Measurements from ENCODE around the gene ARHGEF40.
A peak's percentile ranks its signal among the peaks of the same experiment; 100 is the strongest.

The ARHGEF40 gene

GRCh38 chr14:21084396-21084795, 14.3 kb downstream of the ARHGEF40 start:
- DNase-seq, result no peak

- no peak for DNase-seq
Measured at GRCh38 chr14:21084998-21085853, 15.1 kb downstream of the ARHGEF40 start.

GRCh38 chr14:21086908-21087293, 16.8 kb downstream of the ARHGEF40 start:
- DNase-seq, result no peak

- DNase-seq, result peak; percentile 48
Measured at GRCh38 chr14:21087294-21088091, 17.4 kb downstream of the ARHGEF40 start.

GRCh38 chr14:21088687-21089086, 18.6 kb downstream of the ARHGEF40 start:
- no peak for DNase-seq

GRCh38 chr14:21089271-21089670, 19.2 kb downstream of the ARHGEF40 start:
- no peak for DNase-seq

GRCh38 chr14:21089877-21090193, 19.7 kb downstream of the ARHGEF40 start:
- no peak for DNase-seq

- peak; percentile 36 for DNase-seq
Measured at GRCh38 chr14:21090194-21090939, 20.3 kb downstream of the ARHGEF40 start.

- DNase-seq, result no peak
Measured at GRCh38 chr14:21090940-21091663, 21.0 kb downstream of the ARHGEF40 start.

- no peak for DNase-seq
Measured at GRCh38 chr14:21091821-21092272, 21.7 kb downstream of the ARHGEF40 start.

GRCh38 chr14:21092273-21093011, 22.3 kb downstream of the ARHGEF40 start:
- peak; percentile 74 for DNase-seq

- DNase-seq, result no peak
Measured at GRCh38 chr14:21093018-21093417, 22.9 kb downstream of the ARHGEF40 start.

GRCh38 chr14:21093769-21094681, 23.9 kb downstream of the ARHGEF40 start:
- peak; percentile 98 for DNase-seq

GRCh38 chr14:21095430-21096205, 25.5 kb downstream of the ARHGEF40 start:
- DNase-seq, result peak; percentile 84

GRCh38 chr14:21096438-21096837, 26.3 kb downstream of the ARHGEF40 start:
- DNase-seq, result peak; percentile 56

- DNase-seq, result peak; percentile 53
Measured at GRCh38 chr14:21096978-21097635, 27.0 kb downstream of the ARHGEF40 start.

- DNase-seq, result peak; percentile 63
Measured at GRCh38 chr14:21097636-21098075, 27.6 kb downstream of the ARHGEF40 start.

GRCh38 chr14:21098076-21098891, 28.2 kb downstream of the ARHGEF40 start, which contains the start of gene ZNF219:
TSS of gene ZNF219 (minus strand) at chr14:21098655. CDS start at chr14:21093591, 5,064 bp downstream.
- DNase-seq, result peak; percentile 80
